RPMI7951 (cell line): ENCODE results near the gene EPC2. TPM values are rescaled to one million over a fixed set of nuclear protein-coding genes. Genes with fewer than 3 reads are reported as not detected.

Experiments used
- DNase-seq: peaks from one replicate; pipeline ENCODE4 v3.0.0-alpha.2; 2012; ENCODE audit warnings: low read depth
- total RNA-seq: library from RNA; depleted of rRNA; stranded (reverse); fragments of >200 nt; shearing (Covaris generic); gene quantifications from 2 replicates; pipeline ENCODE4 v1.2.3, GENCODE V29; 2014; rRNA removed

Gene EPC2, protein sequence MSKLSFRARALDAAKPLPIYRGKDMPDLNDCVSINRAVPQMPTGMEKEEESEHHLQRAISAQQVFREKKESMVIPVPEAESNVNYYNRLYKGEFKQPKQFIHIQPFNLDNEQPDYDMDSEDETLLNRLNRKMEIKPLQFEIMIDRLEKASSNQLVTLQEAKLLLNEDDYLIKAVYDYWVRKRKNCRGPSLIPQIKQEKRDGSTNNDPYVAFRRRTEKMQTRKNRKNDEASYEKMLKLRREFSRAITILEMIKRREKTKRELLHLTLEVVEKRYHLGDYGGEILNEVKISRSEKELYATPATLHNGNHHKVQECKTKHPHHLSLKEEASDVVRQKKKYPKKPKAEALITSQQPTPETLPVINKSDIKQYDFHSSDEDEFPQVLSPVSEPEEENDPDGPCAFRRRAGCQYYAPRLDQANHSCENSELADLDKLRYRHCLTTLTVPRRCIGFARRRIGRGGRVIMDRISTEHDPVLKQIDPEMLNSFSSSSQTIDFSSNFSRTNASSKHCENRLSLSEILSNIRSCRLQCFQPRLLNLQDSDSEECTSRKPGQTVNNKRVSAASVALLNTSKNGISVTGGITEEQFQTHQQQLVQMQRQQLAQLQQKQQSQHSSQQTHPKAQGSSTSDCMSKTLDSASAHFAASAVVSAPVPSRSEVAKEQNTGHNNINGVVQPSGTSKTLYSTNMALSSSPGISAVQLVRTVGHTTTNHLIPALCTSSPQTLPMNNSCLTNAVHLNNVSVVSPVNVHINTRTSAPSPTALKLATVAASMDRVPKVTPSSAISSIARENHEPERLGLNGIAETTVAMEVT
- 15.8 and 16.7 TPM in 2 replicates for total RNA-seq

DNA sequence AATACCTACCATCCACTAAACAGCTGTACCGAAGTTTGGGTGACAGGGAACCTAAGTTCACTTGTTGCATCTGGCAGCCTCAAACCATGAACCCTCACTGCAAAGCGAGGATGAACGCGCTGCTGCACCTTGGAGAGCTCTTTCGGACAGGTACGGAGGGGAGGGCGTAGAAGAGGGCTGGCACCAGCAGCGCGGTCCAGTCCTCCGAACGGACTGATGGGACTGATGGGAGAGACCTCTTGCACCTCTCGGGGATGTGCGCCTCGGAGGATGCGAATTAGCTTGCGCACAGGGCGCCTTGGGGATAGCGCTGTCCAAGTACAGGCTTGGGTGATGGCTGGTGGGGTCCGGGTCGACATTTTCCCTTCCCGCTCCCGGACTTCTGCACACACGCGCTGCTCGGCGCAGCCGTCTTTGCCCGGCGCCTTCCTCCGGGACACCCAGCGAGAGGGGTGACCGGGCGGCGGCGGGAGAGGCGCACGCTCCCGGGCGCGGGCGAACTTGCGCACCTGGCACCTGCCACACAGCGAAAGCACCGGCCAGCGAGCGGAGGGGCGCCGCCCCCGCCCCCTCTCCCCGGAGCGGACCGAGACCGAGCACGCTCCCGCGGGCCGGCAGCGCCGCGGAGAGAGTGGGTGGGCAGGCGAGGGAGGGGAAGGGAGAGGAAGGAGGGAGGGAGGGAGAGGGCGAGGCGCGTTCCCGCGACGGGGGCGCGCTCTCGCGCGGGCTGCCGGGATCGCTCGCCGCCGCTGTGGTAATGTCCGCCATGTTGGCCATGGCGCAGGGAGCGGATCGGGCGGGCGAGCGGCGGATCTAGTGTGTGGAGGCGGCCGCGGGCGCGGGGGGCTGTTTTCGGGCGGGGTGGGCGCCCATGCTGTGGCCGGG, at the start of gene EPC2:
EPC2 (plus strand) TSS at position 754 of the 885 bp plus-strand sequence. CDS start 267 bp downstream, outside the sequence.
- DNase-seq = peak; percentile 77

DNA sequence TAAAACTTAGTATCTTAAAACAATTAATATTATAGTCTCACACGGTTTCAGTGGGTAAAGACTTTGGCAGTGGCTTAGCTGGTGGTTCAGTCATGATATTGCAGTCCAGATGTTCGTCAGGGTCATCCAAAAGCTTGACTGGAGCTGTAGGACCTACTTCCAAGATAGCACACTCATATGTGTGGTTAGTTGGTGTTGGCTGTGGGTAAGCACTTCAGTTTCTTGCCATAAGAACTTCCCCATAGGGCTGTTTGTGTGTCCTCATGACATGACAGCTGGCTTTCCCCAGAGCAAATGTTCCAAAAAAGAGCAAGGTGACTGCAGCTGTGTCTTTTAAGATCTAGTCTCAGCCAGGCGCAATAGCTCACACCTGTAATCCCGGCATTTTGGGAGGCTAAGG, 48.5 kb upstream of the EPC2 start:
- DNase-seq = no peak

DNA sequence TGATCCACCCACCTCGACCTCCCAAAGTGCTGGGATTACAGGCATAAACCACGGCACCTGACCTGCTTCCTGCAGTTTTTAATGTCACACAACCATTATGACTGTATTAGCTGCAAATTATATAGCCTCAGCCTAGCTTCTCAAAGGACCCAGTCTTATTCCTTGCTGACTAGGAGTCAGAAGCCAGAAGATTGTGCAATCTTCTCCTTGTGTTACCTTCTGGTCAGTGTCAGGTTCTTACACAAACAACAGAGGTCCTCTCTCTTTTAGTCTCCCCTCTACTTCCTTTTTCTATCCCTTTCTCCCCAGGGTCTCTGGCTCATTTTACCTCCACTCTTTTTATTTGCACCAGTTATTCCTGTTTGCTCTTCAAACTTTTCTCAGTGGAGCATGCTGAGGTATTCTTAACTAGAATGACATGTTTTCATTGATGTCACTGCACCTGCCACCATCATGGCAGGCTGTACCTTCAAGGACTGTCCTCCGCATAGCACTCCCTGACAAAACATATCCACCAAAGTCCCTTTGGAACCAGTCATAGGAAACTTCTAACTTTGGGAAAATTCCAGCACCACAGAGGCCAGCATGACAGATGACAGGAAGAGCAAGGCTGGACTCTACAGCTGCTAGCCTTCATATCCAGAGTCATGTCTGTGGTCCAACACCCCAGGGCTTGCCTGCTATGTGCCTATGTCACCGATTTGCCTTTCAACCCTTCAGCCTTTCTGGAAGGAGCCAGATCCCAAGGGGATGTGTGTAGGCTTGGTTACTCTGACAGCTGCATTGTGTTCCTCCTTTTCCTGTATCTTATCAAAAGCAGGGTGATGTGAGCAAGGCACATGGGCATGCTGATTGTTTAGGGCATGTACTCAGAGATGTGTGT, 45.2 kb upstream of the EPC2 start:
- no peak for DNase-seq

DNA sequence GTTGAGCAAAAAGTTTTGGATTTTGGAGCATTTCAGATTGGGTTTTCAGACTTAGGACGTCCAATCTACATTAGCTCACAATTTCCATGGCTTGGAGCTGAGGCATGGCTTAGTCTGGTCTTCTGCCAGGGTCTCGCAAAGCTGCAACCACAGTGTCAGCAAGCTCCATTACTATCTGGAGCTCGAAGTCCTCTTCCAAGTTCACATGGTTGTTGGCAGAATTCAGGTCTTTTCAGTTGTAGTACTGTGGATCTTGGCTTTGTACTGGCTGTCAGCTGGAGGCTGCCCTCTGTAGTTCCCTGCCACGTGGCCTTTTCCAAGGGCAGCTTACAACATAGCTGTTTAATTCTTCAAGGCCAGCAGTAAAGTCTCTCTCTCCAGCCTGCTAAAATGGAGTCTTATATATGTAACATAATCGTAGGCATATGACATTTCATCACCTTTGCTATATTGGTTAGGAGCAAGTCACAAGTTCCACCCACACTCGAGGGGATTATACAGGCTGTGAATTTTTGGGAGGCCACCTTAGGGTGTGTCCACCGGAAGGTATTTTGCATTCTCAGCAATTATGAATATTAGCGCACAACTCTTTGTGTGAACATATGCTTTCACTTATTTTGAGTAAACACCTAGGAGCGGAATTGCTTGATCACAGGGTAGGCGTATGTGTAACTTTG, 41.5 kb upstream of the EPC2 start:
- no peak for DNase-seq

DNA sequence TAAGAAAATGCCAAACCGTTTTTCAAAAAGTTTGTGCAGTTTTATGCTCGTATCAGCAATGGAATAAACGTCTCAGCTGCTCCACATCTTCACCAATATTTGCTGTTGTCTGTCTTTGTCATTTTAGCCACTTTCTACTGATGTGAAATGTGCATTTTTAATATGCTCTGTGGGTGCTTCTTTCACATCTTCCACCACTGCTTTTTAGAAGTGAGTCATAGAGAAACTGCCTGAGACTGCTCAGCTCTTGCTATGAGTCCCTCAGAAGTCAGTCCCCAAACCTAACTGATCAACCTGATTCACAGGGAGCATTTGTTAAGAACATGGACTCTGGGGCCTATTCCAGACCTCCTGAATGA, 41.0 kb upstream of the EPC2 start:
- DNase-seq = no peak

DNA sequence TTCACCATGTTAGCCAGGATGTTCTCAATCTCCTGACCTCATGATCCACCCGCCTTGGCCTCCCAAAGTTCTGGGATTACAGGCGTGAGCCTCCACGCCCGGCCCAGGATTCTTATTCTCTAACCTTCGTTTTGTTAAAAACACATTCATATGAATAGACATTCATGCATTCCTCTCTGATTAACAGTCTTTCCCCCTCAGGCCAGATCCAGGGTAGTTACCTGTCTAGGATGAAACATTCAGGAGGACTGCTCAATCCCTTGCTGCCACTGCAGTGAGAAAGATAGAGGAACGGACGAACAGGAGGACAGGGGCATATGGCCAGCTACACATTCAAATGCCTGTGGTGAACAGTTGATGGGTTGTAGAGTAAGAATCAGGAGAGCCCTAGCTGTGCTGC, 39.6 kb upstream of the EPC2 start:
- no peak for DNase-seq

DNA sequence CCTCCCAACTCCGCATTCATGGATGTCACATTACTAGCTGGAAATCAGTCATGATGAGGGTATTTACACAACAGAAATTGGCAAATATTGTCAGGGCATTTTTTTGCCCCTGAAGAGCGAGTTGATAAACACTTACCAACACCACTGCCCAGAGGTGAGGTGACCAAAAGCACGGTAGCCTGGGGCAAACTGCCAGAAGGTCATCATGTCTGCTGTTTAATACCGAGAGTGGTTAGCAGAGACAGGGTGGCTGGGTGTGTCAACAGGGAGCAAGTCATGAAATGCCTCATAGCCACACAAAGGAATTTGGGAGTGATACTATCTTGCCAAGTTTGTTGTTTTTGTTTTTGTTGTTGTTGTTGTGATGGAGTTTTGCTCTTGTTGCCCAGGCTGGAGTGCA, 37.0 kb upstream of the EPC2 start:
- no peak for DNase-seq

DNA sequence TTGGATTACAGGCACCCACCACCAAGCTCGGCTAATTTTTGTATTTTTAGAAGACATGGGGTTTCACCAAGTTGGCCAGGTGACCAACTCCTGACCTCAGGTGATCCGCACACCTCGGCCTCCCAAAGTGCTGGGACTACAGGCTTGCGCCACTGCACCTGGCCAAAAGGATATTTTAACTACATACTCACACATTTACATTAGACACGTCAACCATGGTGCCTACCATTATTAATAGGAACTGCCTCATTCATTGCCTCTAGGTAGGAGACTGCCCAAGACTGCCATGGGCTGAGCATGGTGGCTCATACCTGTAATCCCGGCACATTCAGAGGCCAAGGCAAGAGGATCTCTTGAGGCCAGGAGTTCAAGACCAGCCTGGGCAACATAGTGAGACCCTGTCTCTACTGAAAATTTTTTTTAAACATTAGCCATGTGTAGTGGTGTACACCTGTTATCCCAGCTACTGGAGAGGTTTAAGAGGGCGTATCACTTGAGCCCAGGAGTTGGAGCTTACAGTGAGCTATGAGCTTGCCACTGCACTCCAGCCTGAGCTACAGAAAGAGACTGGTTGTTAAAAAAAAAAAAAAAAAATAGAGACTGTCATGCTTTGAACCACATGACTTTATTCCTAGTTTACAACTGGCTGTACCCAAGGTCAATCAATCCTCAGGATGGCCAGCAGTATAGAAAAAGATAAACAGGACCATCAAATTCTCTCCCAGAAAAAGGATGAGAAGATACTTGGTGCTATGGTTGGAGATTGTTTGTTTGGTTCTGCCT, 31.1 kb upstream of the EPC2 start:
- DNase-seq = peak; percentile 39

DNA sequence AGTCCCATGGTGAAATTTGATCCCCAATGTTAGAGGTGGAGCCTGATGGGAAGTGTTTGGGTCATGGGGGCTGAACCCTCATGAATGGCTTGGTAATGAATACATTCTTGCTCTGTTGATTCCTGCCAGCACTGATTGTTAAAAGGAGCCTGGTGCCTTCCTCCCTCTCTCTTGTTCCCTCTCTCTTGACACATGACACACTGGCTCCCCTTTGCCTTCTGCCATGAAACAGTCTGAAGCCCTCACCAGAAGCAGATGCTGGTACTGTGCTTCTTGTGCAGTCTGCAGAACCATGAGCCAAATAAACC, 30.6 kb upstream of the EPC2 start:
- DNase-seq = no peak

DNA sequence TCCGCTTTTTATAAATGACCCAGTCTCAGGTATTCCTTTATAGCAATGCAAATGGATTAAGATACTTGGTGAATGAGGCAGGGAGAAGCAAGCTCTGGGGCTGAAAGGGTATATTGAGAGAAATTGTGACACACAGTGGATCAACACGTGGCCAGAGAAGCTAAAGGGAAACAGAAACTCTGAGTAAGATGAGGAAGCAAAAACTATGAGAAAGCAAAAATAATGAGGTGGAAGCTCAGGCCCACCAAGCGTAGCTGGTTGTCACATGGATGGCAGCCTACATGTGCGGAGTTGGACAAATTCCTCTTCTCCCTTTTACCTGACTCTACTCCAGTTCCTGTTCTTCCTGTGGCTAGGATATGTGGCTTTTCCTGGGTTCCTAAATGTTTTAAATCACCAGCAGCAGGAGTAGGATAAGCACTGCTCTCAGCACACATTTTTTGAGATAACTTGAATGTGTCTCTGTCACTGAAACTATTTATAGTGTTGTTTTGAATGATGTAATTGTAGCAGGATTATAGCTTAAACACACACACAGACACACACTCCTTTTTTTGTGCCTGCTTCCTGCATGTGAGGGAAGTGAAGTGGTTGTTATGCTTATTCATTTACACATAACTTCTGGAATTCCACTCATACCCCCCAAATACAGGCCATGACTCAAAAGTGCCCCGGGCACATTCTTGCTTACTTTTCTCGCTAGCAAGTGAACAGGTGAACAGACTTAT, 30.1 kb upstream of the EPC2 start:
- peak; percentile 77 for DNase-seq

DNA sequence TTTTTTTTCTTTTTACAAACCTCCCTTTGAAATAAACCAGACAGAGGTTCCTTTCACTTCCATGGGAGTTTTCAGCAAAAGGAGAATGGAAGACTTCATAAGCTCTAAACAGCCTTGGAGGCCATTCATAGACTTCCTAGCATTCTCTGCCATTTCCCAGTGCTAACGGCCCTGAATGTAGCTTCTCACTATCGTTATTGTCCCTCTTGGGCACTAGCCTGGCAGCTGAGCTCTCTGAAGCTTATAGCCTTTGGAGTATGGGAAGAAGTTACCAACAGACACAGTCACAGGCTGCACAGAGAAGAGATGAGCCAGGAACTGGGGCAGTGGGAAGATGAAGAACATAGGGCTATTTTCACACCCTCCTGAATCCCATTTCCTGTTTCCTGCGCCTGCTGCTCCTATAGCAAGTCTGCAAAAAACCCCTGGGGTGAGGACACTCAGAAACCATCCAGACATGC, 29.1 kb upstream of the EPC2 start:
- DNase-seq = peak; percentile 36

DNA sequence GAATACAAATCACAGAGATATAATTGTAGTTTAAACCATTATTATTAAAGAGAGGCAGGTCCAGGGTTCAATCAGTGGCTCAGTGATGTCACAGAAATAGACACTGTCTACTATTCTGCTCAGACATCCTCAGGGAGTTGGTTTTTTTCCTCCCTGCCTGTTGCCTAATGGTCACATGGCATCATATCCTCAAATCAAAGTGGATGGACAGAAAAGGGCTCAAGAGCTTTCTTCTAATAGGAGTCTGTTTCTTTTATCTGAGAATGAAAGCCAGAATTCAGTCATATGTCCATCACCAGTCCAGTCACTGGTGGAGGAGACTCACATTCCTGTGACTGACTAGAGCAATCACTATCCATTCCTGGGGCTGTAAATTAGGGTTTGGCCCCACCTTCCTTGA, 27.9 kb upstream of the EPC2 start:
- peak; percentile 7 for DNase-seq

DNA sequence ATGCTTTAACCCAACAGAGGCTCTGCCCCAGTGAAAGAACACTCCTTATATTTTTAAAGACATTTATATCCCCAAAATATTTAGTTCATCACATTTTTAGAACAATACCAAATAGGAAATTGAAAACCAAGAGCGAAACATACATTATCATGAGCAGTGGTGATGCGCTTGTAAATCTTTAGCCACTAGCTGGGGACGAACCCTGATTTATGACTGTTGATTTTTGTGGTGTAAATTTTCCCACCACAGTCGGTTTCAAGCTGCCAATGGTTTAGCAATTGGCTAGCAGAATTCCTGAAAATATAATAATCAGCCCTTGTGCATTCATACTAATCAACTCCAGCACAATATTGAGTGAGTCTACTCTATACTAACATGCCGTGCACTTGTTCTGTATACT, 27.3 kb upstream of the EPC2 start:
- no peak for DNase-seq

DNA sequence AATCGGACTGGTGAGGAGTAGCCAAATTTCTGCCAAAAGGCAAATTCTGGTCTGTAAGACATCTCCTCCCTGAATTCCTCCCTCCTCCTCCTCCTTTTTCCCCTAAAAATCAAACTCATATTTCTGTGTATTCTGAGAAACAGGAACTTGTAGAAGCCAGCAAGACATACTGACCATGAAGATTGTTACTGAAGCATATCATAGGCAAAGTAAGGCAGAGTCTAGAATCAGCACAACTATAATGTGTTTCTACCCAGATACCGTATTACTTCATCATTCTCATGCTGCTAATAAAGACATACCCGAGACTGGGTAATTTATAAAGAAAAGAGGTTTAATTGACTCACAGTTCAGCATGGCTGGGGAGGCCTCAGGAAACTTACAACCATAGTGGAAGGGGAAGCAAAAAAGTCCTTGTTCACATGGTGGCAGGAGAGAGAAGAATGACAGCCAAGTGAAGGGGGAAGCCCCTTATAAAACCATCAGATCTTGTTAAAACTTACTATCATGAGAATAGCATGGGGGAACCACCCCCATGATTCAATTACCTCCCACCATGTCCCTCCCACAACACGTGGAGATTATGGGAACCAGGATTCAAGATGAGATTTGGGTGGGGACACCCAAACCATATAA, 24.9 kb upstream of the EPC2 start:
- no peak for DNase-seq

DNA sequence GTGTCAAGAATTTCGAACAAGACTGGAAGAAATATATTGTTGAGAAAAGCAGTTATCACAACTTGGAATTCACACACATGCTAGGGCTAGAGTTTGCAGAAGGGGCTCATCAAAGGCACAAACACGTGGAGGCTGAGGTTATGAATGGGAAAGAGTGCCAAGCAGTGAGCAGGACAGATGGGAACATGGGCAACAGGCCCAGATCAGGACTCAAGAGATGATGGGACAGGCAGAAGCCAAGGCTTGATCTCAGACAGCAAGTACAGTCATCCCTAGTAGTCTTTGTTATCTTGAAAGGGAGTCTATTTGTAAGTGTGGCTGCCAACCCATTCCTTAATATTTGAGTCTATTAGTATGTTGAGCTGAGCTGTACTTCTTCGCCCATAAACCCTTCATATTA, 22.2 kb upstream of the EPC2 start:
- DNase-seq = no peak

DNA sequence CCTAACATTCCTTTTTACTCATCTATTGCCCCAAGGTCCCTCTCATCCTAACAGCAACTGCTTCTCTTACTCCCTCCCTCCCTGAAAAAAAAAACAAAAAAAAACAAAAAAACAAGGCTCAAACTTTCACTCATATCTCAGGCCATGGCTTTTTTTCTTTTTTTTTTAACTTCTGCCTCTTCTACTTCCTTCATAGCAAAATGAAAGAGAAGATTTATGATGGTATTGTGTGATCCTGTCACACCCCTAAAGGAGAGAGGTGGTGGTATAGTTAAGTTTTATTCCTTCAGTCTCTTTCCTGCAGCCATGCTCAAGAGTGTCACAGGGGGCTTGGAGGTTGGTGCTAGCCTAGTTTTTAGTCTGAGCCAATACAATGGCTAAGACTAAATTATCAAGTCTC, 21.5 kb upstream of the EPC2 start:
- no peak for DNase-seq

DNA sequence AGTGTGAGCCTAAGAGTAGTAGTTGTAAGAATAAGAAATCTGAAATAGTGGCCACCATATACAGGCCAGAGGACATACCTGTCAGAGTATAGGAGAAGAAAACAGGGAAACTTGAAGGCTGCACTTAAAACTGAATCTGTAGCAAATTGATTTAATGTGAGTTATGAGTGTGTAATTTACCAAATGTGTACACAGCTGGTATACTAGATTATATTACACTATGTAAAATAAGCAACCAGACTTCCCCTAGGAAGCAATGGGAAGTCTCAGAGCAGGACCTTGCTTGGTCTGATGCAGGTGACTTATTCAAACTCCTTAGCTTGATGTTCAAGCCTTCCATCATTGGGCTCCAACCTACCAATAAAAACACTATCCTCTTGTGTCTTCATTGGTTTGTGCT, 17.3 kb upstream of the EPC2 start:
- DNase-seq = no peak

DNA sequence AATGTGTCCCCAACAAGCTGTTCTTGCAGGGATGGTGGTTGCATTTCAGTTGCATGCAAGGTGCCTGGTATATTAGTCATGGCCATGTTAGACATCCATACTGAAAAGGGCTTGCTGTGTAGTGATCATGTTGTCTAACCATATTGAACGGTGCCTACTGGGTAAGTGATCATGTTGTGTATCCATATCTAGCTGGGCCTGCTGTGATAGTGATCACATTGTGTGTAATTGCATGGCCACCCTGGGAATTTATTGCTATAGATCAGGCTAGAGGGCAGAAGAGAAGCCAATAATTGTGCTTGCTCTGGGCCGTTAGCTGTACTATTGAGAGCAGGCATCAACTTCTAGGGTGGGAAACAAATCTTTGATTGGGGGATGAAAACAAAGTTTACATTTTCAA, 9.8 kb upstream of the EPC2 start:
- DNase-seq = no peak

DNA sequence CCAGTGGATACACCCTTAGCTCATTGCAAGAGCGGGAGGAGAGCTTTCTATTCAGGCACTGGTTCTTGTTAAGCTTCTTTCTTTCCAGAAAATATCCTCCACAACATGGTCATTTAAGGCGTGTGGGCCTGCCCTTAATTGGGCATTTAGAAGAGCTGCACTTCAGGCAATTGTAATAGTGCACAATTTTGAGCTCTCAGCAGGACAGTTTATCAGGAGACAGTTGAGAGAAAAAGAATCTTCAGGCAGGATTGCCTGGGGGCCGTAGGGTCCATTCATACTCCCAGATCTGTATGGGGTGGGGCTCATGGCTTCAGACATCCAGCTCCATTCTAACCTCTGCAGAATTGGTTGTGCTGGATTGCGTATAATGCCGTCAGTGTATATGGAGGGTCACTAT, 6.0 kb upstream of the EPC2 start:
- DNase-seq = no peak
